MM.1S (cell line): ENCODE measurements around the gene TMEM97.

Experiments
- CTCF ChIP-seq: fragments of 300-600 bp; sonication (generic); IDR thresholded peaks from 2 replicates; pipeline ENCODE4 v1.5.1; 2016; ENCODE audit warnings: antibody characterized with exemption, low read length, mixed read lengths
- EZH2 ChIP-seq: fragments of 300-600 bp; sonication (generic); optimal IDR thresholded peaks from 2 replicates; pipeline ENCODE3; 2017; ENCODE audit warnings: low read depth, mild to moderate bottlenecking, antibody characterized with exemption, low read length, mixed read lengths

GRCh38 chr17:28367641-28368305 lies 48.8 kb downstream of the TMEM97 start:
- TF ChIP-seq CTCF, result no peak
- TF ChIP-seq EZH2, result no peak
